HG03571 (cell line): ENCODE data around the gene AUTS2.

ENCODE experiments used
- ATAC-seq: cut with Tn5 transposase; IDR thresholded peaks from one replicate; pipeline ENCODE4 v1.9.1; 2021; ENCODE audit not compliant: unreplicated experiment

Gene AUTS2

GRCh38 chr7:70693686-70694433 is 1095.6 kb downstream of the AUTS2 start:
- peak; percentile 71 for ATAC-seq

GRCh38 chr7:70694434-70694970 is 1096.2 kb downstream of the AUTS2 start:
- ATAC-seq = peak; percentile 38

GRCh38 chr7:70694971-70695794 is 1096.9 kb downstream of the AUTS2 start:
- ATAC-seq = no peak

GRCh38 chr7:70695795-70696083 is 1097.5 kb downstream of the AUTS2 start:
- ATAC-seq = no peak

- no peak for ATAC-seq
Observed at GRCh38 chr7:70696201-70696754, 1098.0 kb downstream of the AUTS2 start.

- ATAC-seq = no peak
Observed at GRCh38 chr7:70698219-70698832, 1100.1 kb downstream of the AUTS2 start.

GRCh38 chr7:70699271-70699670 is 1101.0 kb downstream of the AUTS2 start:
- no peak for ATAC-seq

GRCh38 chr7:70700055-70700940 is 1102.0 kb downstream of the AUTS2 start:
- no peak for ATAC-seq

- ATAC-seq = no peak
Observed at GRCh38 chr7:70700941-70701425, 1102.7 kb downstream of the AUTS2 start.

GRCh38 chr7:70701477-70701876 is 1103.2 kb downstream of the AUTS2 start:
- no peak for ATAC-seq

- ATAC-seq = no peak
Observed at GRCh38 chr7:70701991-70702390, 1103.7 kb downstream of the AUTS2 start.

- no peak for ATAC-seq
Observed at GRCh38 chr7:70703785-70704184, 1105.5 kb downstream of the AUTS2 start.

- no peak for ATAC-seq
Observed at GRCh38 chr7:70704831-70705346, 1106.6 kb downstream of the AUTS2 start.

DNA sequence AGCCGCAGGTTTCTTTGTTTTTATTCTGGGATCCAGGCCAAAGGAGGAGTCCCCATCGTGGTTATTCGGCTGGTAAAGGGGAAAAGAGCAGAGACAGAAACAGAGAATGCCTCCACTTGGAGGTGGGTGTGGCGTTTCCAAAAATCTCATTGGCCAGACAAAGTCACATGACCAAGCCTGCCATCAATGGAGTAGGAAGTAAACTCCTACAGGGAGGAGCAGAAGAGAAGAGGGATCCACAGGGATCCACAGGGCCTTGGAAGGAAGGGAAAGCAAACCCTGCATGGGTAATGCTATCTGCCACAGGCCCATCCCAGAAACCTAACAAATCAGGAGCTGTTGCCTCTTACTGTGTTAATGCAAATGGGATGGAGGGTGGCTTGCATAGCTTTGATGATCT is 1107.9 kb downstream of the AUTS2 start:
- ATAC-seq = no peak

DNA sequence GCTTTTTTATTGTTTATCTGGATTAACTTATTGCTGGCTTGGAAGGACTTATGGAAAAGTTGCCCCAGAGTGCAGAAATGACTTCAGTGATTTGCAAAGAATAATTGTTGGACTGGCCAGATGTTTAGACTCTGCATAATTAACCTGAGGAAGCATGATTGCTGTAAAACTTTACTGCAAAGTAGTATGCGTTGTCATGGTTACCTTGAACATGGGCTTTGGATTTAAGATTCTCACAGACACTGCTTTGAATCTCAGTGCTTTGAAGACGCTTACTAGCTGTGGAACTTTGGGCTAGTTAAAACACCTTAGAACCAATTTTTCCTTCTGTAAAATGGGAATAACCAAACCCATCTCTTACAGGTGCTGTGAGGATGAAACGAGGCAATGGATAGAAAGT is 1108.4 kb downstream of the AUTS2 start:
- ATAC-seq = no peak

DNA sequence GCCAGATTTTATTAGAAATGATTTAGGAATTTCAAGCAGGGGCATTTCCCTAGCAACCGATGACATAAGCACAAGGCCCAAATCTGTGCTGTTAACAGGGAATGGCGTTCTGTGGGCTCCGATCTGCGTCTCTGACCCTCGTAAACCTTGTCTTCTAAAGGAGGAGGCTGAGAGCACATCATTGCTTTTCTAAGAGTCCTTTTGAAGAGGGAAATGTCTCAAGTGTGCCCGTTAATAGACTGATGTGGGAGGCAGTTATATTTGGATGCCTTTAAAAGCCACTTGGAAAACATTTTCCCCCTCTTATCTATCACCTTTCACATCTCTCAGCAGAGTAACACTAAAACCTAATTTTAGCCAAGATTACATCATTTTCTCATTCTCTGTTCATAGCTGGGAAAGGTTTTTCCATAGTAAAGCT is 1109.6 kb downstream of the AUTS2 start:
- ATAC-seq = no peak

- ATAC-seq = no peak
Observed at GRCh38 chr7:70710011-70710480, 1111.8 kb downstream of the AUTS2 start.

DNA sequence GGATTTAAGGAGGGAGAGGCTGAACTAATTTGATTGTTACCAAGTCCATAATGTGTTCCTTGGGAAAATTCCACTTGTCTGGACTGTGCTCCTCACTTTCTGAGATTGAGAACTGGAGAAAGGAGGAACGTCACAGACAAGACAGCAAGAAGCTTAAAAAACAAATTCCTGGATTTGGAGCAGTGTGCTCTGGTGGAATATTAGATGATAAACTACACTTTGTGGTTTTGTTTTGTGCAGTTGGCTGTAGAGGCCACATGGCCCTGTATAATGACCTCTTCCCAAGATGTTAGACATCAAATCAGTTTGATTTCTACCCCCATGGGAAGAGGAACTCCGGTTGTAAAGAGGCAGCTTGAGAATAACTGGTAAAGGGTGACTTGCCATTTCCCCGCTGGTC is 1112.4 kb downstream of the AUTS2 start:
- ATAC-seq = no peak

GRCh38 chr7:70711452-70711851 is 1113.2 kb downstream of the AUTS2 start:
- no peak for ATAC-seq

- ATAC-seq = no peak
Observed at GRCh38 chr7:70712942-70713341, 1114.7 kb downstream of the AUTS2 start.
